Stomach (tissue), 4 donors: ENCODE measurements around the gene CHEK2.

ENCODE experiments used
- CTCF ChIP-seq, 7 experiments: fragments of 450-650 bp in 4 of 7; fragments of 200-600 bp in 3 of 7; sonication (generic) in 3 of 7; IDR thresholded peaks; one replicate each; pipeline ENCODE4 v1.5.1; 2016 to 2019; ENCODE audit warnings: antibody characterized with exemption in 7 of 7, control low read depth in 2 of 7, mild to moderate bottlenecking in 1 of 7
- POLR2A ChIP-seq, 4 donors: fragments of 450-650 bp; IDR thresholded peaks; one replicate each; pipeline ENCODE4 v1.6.1; 2016; ENCODE audit warnings: antibody characterized with exemption in 4 of 4, control low read depth in 2 of 4, mild to moderate bottlenecking in 1 of 4, moderate library complexity in 1 of 4

GRCh38 chr22:28670161-28670560 lies 71.5 kb downstream of the CHEK2 start:
- TF ChIP-seq CTCF (IDR thresholded peaks at IDR 0.05) (no peak), POLR2A (IDR thresholded peaks at IDR 0.05) (no peak)
